HCT116 (cell line): ENCODE data around the gene PYGB. TPM values are rescaled to one million over a fixed set of nuclear protein-coding genes. Genes with fewer than 3 reads are reported as not detected.
A peak's percentile ranks its signal among the peaks of the same experiment; 100 is the strongest.

Source experiments
- ATAC-seq: fragments of 200-7000 bp; cut with Tn5 transposase; 2 replicates; pipeline ENCODE4 v1.9.1; 2020; ENCODE audit warnings: mild to moderate bottlenecking, moderate library complexity
- BruUV-seq: library from RNA; stranded (reverse); fragments of 400-500 nt; replicated peaks from 2 replicates; lab custom pipeline; 2021; lab: Mats Ljungman, UMichigan
- CTCF ChIA-PET: fragments of 300-600 bp; sonication (Branson Sonifier 250); formaldehyde crosslinking; loops from one replicate; lab custom pipeline; 2021; ENCODE audit warnings: antibody characterized with exemption; lab: Charles Lee
- POLR2A ChIA-PET: fragments of 300-600, 350-600 bp; sonication (Branson Sonifier 250); formaldehyde crosslinking; loops from one replicate; lab custom pipeline; 2021; ENCODE audit warnings: antibody characterized with exemption; lab: Charles Lee
- RAD21 ChIA-PET, 2 experiments: fragments of 300-600 bp; sonication (Branson Sonifier 250); formaldehyde crosslinking; loops; one replicate each; lab custom pipeline; 2023; ENCODE audit warnings: low total read pairs in 2 of 2; ENCODE audit not compliant: uncharacterized antibody in 2 of 2, unreplicated experiment in 2 of 2, low non-redundant PET in 1 of 2; lab: Charles Lee
- DNase-seq: peaks from one replicate; pipeline ENCODE4 v3.0.0-alpha.2; 2010; ENCODE audit warnings: low read depth, low spot score
- H2AFZ ChIP-seq: fragments of 200-600 bp; shearing (Covaris generic), sonication (generic); 2 replicates; pipeline ENCODE4 v1.6.1; 2017; ENCODE audit warnings: low read depth, mixed run types, mixed read lengths, antibody characterized with exemption, low read length; ENCODE audit not compliant: poor library complexity, severe bottlenecking
- H3K27ac ChIP-seq: 2 replicates; pipeline ENCODE4 v1.5.1; 2012; ENCODE audit warnings: low read depth, low read length
- H3K27me3 ChIP-seq: fragments of 200-600 bp; sonication (generic); 2 replicates; pipeline ENCODE4 v1.6.1; 2016; ENCODE audit warnings: mixed run types, low read length, mixed read lengths; ENCODE audit not compliant: insufficient read depth
- H3K36me3 ChIP-seq, 2 experiments: fragments of 200-500 bp in 1 of 2; fragments of 200-600 bp in 1 of 2; sonication (Bioruptor generic) in 1 of 2; sonication (generic) in 1 of 2; 2 replicates each; pipeline versions ENCODE4 v1.5.1 to v1.6.1; 2014 to 2016; ENCODE audit warnings: low read length in 2 of 2, inconsistent platforms in 1 of 2, mixed read lengths in 1 of 2, mixed run types in 1 of 2; ENCODE audit not compliant: insufficient read depth in 2 of 2, control insufficient read depth in 1 of 2
- H3K4me1 ChIP-seq, 2 experiments: fragments of 200-600 bp in 1 of 2; sonication (generic) in 1 of 2; 2 replicates each; pipeline versions ENCODE4 v1.5.1 to v1.6.1; 2012 to 2017; ENCODE audit warnings: low read length in 2 of 2, inconsistent platforms in 1 of 2, mild to moderate bottlenecking in 1 of 2, mixed read lengths in 1 of 2, mixed run types in 1 of 2, moderate library complexity in 1 of 2; ENCODE audit not compliant: insufficient read depth in 2 of 2, control insufficient read depth in 1 of 2
- H3K4me2 ChIP-seq: fragments of 200-600 bp; sonication (generic); 2 replicates; pipeline ENCODE4 v1.6.1; 2017; ENCODE audit warnings: mixed run types, low read length, mixed read lengths
- H3K4me3 ChIP-seq, 2 experiments: fragments of 200-600 bp in 1 of 2; sonication (generic) in 1 of 2; replicated peaks in 1 of 2; 2 replicates each; pipeline ENCODE4 v1.5.1; 2011 to 2016; ENCODE audit warnings: low read length in 2 of 2, control low read depth in 1 of 2, low read depth in 1 of 2, mild to moderate bottlenecking in 1 of 2, mixed read lengths in 1 of 2, mixed run types in 1 of 2
- H3K79me2 ChIP-seq: fragments of 200-600 bp; sonication (generic); 2 replicates; pipeline ENCODE4 v1.6.1; 2017; ENCODE audit warnings: mild to moderate bottlenecking, mixed run types, low read length, moderate library complexity, mixed read lengths; ENCODE audit not compliant: insufficient read depth
- H3K9ac ChIP-seq: fragments of 200-600 bp; sonication (generic); 2 replicates; pipeline ENCODE4 v1.6.1; 2016; ENCODE audit warnings: low read length, mixed read lengths
- H3K9me2 ChIP-seq: fragments of 200-600 bp; sonication (generic), shearing (Covaris generic); 2 replicates; pipeline ENCODE4 v1.6.1; 2017; ENCODE audit warnings: mixed run types, mild to moderate bottlenecking, moderate library complexity; ENCODE audit not compliant: insufficient read depth
- H3K9me3 ChIP-seq, 2 experiments: fragments of 200-500 bp in 1 of 2; fragments of 200-600 bp in 1 of 2; sonication (Bioruptor generic) in 1 of 2; sonication (generic) in 1 of 2; 2 replicates each; pipeline ENCODE4 v1.6.1; 2014 to 2017; ENCODE audit warnings: low read length in 2 of 2, mixed read lengths in 2 of 2, inconsistent platforms in 1 of 2, low read depth in 1 of 2, mild to moderate bottlenecking in 1 of 2, mixed run types in 1 of 2, moderate library complexity in 1 of 2; ENCODE audit not compliant: control insufficient read depth in 1 of 2, insufficient read depth in 1 of 2
- H4K20me1 ChIP-seq: fragments of 200-600 bp; sonication (generic), shearing (Covaris generic); 2 replicates; pipeline ENCODE4 v1.6.1; 2017; ENCODE audit warnings: mixed run types, mild to moderate bottlenecking, moderate library complexity; ENCODE audit not compliant: insufficient read depth
- ATF3 ChIP-seq: IDR thresholded peaks from 2 replicates; pipeline ENCODE4 v1.6.1; 2012
- CBX3 ChIP-seq: IDR thresholded peaks from 2 replicates; pipeline ENCODE4 v1.6.1; 2012; ENCODE audit warnings: low read depth
- ELF1 ChIP-seq: IDR thresholded peaks from 2 replicates; pipeline ENCODE4 v1.6.1; 2012; ENCODE audit warnings: low read depth, borderline replicate concordance
- EZH2 ChIP-seq: fragments of 200-600 bp; sonication (generic); IDR thresholded peaks from 2 replicates; pipeline ENCODE4 v1.6.1; 2017; ENCODE audit warnings: antibody characterized with exemption, mixed run types
- EZH2phosphoT487 ChIP-seq: fragments of 200-600 bp; IDR thresholded peaks from 2 replicates; pipeline ENCODE4 v1.6.1; 2018; ENCODE audit warnings: antibody characterized with exemption, borderline replicate concordance
- FOSL1 ChIP-seq: IDR thresholded peaks from 2 replicates; pipeline ENCODE4 v1.6.1; 2012; ENCODE audit warnings: low read depth
- JUND ChIP-seq: IDR thresholded peaks from 2 replicates; pipeline ENCODE4 v1.6.1; 2012
- MAX ChIP-seq: IDR thresholded peaks from 2 replicates; pipeline ENCODE4 v1.6.1; 2012
- POLR2A ChIP-seq: IDR thresholded peaks from 2 replicates; pipeline ENCODE4 v1.7.0; 2011; ENCODE audit warnings: borderline replicate concordance; ENCODE audit not compliant: insufficient read depth, insufficient read length; ENCODE audit errors: extremely low read depth
- POLR2AphosphoS5 ChIP-seq: IDR thresholded peaks from 2 replicates; pipeline ENCODE4 v1.6.1; 2011; ENCODE audit warnings: mild to moderate bottlenecking, low read depth, low read length, moderate library complexity
- RAD21 ChIP-seq: IDR thresholded peaks from 2 replicates; pipeline ENCODE4 v1.6.1; 2012; ENCODE audit warnings: low read depth, mild to moderate bottlenecking
- SIN3A ChIP-seq: IDR thresholded peaks from 2 replicates; pipeline ENCODE4 v1.6.1; 2012; ENCODE audit warnings: low read depth
- SP1 ChIP-seq: IDR thresholded peaks from 2 replicates; pipeline ENCODE4 v1.6.1; 2012; ENCODE audit warnings: low read depth
- SRF ChIP-seq: IDR thresholded peaks from 2 replicates; pipeline ENCODE4 v1.6.1; 2012; ENCODE audit warnings: low read depth
- TCF7L2 ChIP-seq: IDR thresholded peaks from 2 replicates; pipeline ENCODE4 v1.7.0; 2011; ENCODE audit warnings: borderline replicate concordance, inconsistent platforms; ENCODE audit not compliant: insufficient read depth, insufficient read length; ENCODE audit errors: extremely low read depth
- ZBTB33 ChIP-seq: IDR thresholded peaks from 2 replicates; pipeline ENCODE4 v1.6.1; 2011; ENCODE audit warnings: mild to moderate bottlenecking, low read length, moderate library complexity; ENCODE audit not compliant: insufficient replicate concordance; ENCODE audit errors: extremely low read depth
- ZNF274 ChIP-seq: fragments of 200-500 bp; sonication (Bioruptor generic); IDR thresholded peaks from 2 replicates; pipeline ENCODE4 v1.6.1; 2014; ENCODE audit warnings: mild to moderate bottlenecking, low read depth, low read length, inconsistent platforms
- intact Hi-C: fragments of 100-400 bp; cut with micrococcal nuclease; formaldehyde crosslinking; loops from 2 replicates; pipeline ENCODE4 v1.10.0; 2022
- total RNA-seq: library from RNA; stranded (reverse); gene quantifications from one replicate; pipeline ENCODE4 v1.2.1, GENCODE V29; 2021; ENCODE audit not compliant: unreplicated experiment
- TF ChIP-seq, protein P1 (sequence below): IDR thresholded peaks from 2 replicates; pipeline ENCODE4 v1.6.1; 2012; ENCODE audit warnings: low read depth
- TF ChIP-seq, protein P2 (sequence below), 3 experiments: fragments of 200-600 bp in 1 of 3; sonication (generic) in 1 of 3; IDR thresholded peaks in 2 of 3; conservative IDR thresholded peaks in 1 of 3; 2 replicates each; pipeline ENCODE4 v1.5.1; 2012 to 2017; ENCODE audit warnings: low read depth in 2 of 3, low read length in 2 of 3, antibody characterized with exemption in 1 of 3, borderline replicate concordance in 1 of 3, control low read depth in 1 of 3, mild to moderate bottlenecking in 1 of 3, mixed read lengths in 1 of 3, mixed run types in 1 of 3, moderate library complexity in 1 of 3; ENCODE audit not compliant: insufficient read depth in 1 of 3

PYGB gene
- total RNA-seq, 1 experiment from 2014 or later, result 87.8 TPM

DNA sequence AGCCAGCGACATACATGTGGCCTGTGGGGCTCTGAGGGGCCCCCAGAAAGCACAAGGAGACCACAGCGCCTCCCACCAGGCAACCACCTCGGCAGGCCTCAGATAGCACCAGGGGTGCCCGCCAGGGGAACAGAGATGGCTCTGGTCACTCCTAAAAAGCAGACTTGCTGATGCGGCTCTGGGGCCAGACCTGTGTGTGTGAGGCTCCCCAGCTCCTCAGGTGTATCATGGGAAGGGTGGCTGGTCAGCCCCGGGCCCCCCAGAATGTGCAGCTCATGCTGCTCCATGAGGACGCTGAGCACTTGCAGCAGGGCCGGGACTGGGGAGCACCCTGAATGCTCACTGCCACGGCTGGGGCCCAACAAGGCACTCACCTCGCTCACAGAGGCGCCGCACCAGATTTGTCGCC, 60.2 kb downstream of the PYGB start:
- CTCF ChIA-PET, result interaction anchor here (1.4 kb wide), 1 partner anchor 15 kb away, joined by 3 read pairs; no protein-coding TSS in a partner anchor
- TF ChIP-seq SRF, result no peak
- TF ChIP-seq, protein P1, sequence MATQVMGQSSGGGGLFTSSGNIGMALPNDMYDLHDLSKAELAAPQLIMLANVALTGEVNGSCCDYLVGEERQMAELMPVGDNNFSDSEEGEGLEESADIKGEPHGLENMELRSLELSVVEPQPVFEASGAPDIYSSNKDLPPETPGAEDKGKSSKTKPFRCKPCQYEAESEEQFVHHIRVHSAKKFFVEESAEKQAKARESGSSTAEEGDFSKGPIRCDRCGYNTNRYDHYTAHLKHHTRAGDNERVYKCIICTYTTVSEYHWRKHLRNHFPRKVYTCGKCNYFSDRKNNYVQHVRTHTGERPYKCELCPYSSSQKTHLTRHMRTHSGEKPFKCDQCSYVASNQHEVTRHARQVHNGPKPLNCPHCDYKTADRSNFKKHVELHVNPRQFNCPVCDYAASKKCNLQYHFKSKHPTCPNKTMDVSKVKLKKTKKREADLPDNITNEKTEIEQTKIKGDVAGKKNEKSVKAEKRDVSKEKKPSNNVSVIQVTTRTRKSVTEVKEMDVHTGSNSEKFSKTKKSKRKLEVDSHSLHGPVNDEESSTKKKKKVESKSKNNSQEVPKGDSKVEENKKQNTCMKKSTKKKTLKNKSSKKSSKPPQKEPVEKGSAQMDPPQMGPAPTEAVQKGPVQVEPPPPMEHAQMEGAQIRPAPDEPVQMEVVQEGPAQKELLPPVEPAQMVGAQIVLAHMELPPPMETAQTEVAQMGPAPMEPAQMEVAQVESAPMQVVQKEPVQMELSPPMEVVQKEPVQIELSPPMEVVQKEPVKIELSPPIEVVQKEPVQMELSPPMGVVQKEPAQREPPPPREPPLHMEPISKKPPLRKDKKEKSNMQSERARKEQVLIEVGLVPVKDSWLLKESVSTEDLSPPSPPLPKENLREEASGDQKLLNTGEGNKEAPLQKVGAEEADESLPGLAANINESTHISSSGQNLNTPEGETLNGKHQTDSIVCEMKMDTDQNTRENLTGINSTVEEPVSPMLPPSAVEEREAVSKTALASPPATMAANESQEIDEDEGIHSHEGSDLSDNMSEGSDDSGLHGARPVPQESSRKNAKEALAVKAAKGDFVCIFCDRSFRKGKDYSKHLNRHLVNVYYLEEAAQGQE, result no peak
- TF ChIP-seq FOSL1, result no peak
- no peak for TF ChIP-seq MAX
- TF ChIP-seq, protein P2, sequence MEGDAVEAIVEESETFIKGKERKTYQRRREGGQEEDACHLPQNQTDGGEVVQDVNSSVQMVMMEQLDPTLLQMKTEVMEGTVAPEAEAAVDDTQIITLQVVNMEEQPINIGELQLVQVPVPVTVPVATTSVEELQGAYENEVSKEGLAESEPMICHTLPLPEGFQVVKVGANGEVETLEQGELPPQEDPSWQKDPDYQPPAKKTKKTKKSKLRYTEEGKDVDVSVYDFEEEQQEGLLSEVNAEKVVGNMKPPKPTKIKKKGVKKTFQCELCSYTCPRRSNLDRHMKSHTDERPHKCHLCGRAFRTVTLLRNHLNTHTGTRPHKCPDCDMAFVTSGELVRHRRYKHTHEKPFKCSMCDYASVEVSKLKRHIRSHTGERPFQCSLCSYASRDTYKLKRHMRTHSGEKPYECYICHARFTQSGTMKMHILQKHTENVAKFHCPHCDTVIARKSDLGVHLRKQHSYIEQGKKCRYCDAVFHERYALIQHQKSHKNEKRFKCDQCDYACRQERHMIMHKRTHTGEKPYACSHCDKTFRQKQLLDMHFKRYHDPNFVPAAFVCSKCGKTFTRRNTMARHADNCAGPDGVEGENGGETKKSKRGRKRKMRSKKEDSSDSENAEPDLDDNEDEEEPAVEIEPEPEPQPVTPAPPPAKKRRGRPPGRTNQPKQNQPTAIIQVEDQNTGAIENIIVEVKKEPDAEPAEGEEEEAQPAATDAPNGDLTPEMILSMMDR (IDR thresholded peaks at IDR 0.05 in 2 of 3, conservative IDR thresholded peaks at IDR 0.05 in 1 of 3; ENCODE audit: borderline replicate concordance in 1 of 3, insufficient read depth in 1 of 3, low read depth in 2 of 3, low read length in 2 of 3), result no peak
- TF ChIP-seq POLR2AphosphoS5, result no peak
- no peak for TF ChIP-seq RAD21
- TF ChIP-seq EZH2phosphoT487, result no peak
- no peak for TF ChIP-seq EZH2
- TF ChIP-seq CBX3, result no peak
- TF ChIP-seq ZBTB33, result no peak
- TF ChIP-seq TCF7L2, result no peak
- no peak for TF ChIP-seq ZNF274
- TF ChIP-seq SIN3A, result no peak
- TF ChIP-seq ELF1, result no peak
- TF ChIP-seq POLR2A, result no peak
- TF ChIP-seq ATF3, result no peak
- TF ChIP-seq JUND, result no peak
- no peak for TF ChIP-seq SP1
- TF ChIP-seq, all 23 proteins: peak for 0
- Histone ChIP-seq H3K9ac (peak overlapping the region; percentile 66; the same call in 1 of the 2 replicates), H4K20me1 (no peaks in the 10 kb centered on the region), H2AFZ (no peak overlapping the region), H3K9me3 (no peaks in the 10 kb centered on the region), H3K36me3 (no peaks in the 10 kb centered on the region), H3K4me2 (peak overlapping the region; percentile 93), H3K4me1 (peaks cover 37 to 42% of the 10 kb centered on the region in 2 experiments), H3K9me2 (no peaks in the 10 kb centered on the region), H3K4me3 (no peak overlapping the region), H3K27me3 (no peaks in the 10 kb centered on the region), H3K79me2 (no peaks in the 10 kb centered on the region), H3K27ac (peak overlapping the region; percentile 79)
- no peak for ATAC-seq
- intact Hi-C loops, result loop anchor here (10.0 kb wide), 2 partner anchors 53 to 267 kb away; no protein-coding TSS in a partner anchor
- ChIA-PET RAD21 (no interaction called here), POLR2A (no interaction called here)
- no TSS peak for BruUV-seq
- DNase-seq, result no peak
